OCI-LY7 (cell line): Measurements from ENCODE around the gene TTYH1.

Source experiments
- EZH2phosphoT487 ChIP-seq: fragments of 200-600 bp; sonication (generic); IDR thresholded peaks from 2 replicates; pipeline ENCODE4 v1.6.1; 2018; ENCODE audit warnings: low read depth, borderline replicate concordance, mild to moderate bottlenecking, mixed run types, antibody characterized with exemption, low read length, moderate library complexity, mixed read lengths
- TF ChIP-seq, protein P1 (sequence below): fragments of 200-600 bp; sonication (generic); conservative IDR thresholded peaks from 2 replicates; pipeline ENCODE4 v1.5.1; 2014; ENCODE audit warnings: mild to moderate bottlenecking, antibody characterized with exemption, low read length, moderate library complexity, mixed read lengths

DNA sequence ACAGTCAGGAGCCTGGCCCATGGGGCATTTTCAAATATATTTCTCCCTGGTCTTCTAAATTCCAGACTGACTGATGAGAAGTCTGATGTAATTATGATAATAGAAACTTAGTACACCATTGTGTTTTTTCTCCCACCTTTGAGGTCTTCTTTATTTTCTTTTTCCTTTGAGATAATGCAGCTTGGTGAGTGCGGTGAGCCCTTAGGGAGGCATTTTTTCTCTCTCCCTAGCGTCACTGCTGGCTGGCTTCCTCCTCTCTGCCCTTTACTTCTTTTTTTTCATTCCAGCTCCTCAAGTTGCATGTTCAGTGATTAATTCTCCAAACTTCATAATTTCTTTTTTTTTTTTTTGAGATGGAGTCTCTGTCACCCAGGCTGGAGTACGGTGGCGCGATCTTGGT is 70.6 kb downstream of the TTYH1 start:
- no peak for TF ChIP-seq EZH2phosphoT487
- TF ChIP-seq, protein P1, sequence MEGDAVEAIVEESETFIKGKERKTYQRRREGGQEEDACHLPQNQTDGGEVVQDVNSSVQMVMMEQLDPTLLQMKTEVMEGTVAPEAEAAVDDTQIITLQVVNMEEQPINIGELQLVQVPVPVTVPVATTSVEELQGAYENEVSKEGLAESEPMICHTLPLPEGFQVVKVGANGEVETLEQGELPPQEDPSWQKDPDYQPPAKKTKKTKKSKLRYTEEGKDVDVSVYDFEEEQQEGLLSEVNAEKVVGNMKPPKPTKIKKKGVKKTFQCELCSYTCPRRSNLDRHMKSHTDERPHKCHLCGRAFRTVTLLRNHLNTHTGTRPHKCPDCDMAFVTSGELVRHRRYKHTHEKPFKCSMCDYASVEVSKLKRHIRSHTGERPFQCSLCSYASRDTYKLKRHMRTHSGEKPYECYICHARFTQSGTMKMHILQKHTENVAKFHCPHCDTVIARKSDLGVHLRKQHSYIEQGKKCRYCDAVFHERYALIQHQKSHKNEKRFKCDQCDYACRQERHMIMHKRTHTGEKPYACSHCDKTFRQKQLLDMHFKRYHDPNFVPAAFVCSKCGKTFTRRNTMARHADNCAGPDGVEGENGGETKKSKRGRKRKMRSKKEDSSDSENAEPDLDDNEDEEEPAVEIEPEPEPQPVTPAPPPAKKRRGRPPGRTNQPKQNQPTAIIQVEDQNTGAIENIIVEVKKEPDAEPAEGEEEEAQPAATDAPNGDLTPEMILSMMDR, result no peak
